Renal cortex interstitium (tissue), 11 donors: ENCODE measurements around the gene DOCK9. TPM values are rescaled to one million over a fixed set of nuclear protein-coding genes. Genes with fewer than 3 reads are reported as not detected.
A peak's percentile ranks its signal among the peaks of the same experiment; 100 is the strongest.

ENCODE experiments used
- DNase-seq, 11 donors: peaks; one replicate each; pipeline ENCODE4 v3.0.0-alpha.2; 2013; ENCODE audit warnings: low read depth in 9 of 11, low spot score in 4 of 11; ENCODE audit errors: extremely low read depth in 1 of 11
- polyA plus RNA-seq, 3 donors: library from polyadenylated mRNA; unstranded; fragments of 120-200 nt; gene quantifications; one replicate each; pipeline ENCODE4 v1.2.1, GENCODE V29; 2013; ENCODE audit not compliant: insufficient read length in 3 of 3

The DOCK9 gene
- polyA plus RNA-seq, 3 donors = 54.0 to 74.4 (median 65.2) TPM

- no peak for DNase-seq
These were observed 131.3 kb downstream of the DOCK9 start for GRCh38 chr13:98846521-98846920.

GRCh38 chr13:98845742-98846141 lies 132.1 kb downstream of the DOCK9 start:
- DNase-seq = no peak

- DNase-seq = no peak
These were observed 133.8 kb downstream of the DOCK9 start for GRCh38 chr13:98844021-98844420.

GRCh38 chr13:98843482-98843877 lies 134.4 kb downstream of the DOCK9 start:
- no peak for DNase-seq

- DNase-seq = peak; percentile 37 to 80 (median 70)
These were observed 134.9 kb downstream of the DOCK9 start for GRCh38 chr13:98842858-98843481.

- DNase-seq = peak in 1 of 11 donors; percentile 31
These were observed 135.8 kb downstream of the DOCK9 start for GRCh38 chr13:98842070-98842469.

- DNase-seq = peak in 5 of 11 donors; percentile 34 to 48 (median 36)
These were observed 137.8 kb downstream of the DOCK9 start for GRCh38 chr13:98839856-98840769.

- DNase-seq = no peak
These were observed 139.1 kb downstream of the DOCK9 start for GRCh38 chr13:98838776-98839175.

GRCh38 chr13:98837896-98838295 lies 140.0 kb downstream of the DOCK9 start:
- DNase-seq = no peak

GRCh38 chr13:98835156-98835555 lies 142.7 kb downstream of the DOCK9 start:
- no peak for DNase-seq

GRCh38 chr13:98834254-98834960 lies 143.5 kb downstream of the DOCK9 start:
- no peak for DNase-seq

- DNase-seq = peak in 1 of 11 donors; percentile 29
These were observed 146.6 kb downstream of the DOCK9 start for GRCh38 chr13:98831236-98831635.

GRCh38 chr13:98829541-98829940 lies 148.3 kb downstream of the DOCK9 start:
- no peak for DNase-seq

GRCh38 chr13:98828614-98829013 lies 149.2 kb downstream of the DOCK9 start:
- DNase-seq = no peak

GRCh38 chr13:98827449-98827848 lies 150.4 kb downstream of the DOCK9 start:
- no peak for DNase-seq

GRCh38 chr13:98826146-98826545 lies 151.7 kb downstream of the DOCK9 start:
- no peak for DNase-seq

GRCh38 chr13:98825659-98826058 lies 152.2 kb downstream of the DOCK9 start:
- DNase-seq = no peak

GRCh38 chr13:98824376-98825160 lies 153.3 kb downstream of the DOCK9 start:
- DNase-seq = no peak

GRCh38 chr13:98823442-98823841 lies 154.4 kb downstream of the DOCK9 start:
- DNase-seq = no peak
